ENCODE data around the gene INTS6.

The INTS6 gene

DNA sequence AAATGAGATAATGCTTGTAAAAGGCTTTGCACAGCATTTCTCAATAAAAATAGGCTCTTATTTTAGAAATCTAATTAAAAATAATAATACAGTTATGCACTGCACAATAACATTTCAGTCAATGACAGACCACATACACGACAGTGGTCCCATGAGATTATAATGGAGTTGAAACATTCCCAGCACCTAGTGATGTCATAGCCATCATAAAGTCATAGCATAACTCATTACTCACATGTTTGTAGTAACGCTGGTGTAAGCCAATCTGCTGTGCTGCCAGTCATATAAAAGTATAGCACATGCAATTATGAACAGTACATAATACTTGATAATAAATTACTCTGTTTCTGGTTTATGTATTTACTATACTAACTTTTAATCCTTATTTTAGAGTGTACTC, 126.1 kb downstream of the INTS6 start:
- no peak for TF ChIP-seq POLR2AphosphoS5 (IDR thresholded peaks at IDR 0.05; ENCODE audit: low read depth)
- no peak for TF ChIP-seq CTCF (IDR thresholded peaks at IDR 0.05; ENCODE audit: insufficient read depth, low read length)
- TF ChIP-seq GABPA (IDR thresholded peaks at IDR 0.05; ENCODE audit: low read depth) = no peak
- Histone ChIP-seq H3K27me3 (ENCODE audit: insufficient read depth, poor library complexity, severe bottlenecking) (no peaks in the 10 kb centered on the region), H3K27ac (replicated peaks) (no peak overlapping the region), H3K4me3 (replicated peaks; ENCODE audit: insufficient read depth, low read length) (no peak overlapping the region)
- no peak for DNase-seq (ENCODE audit: low read depth in 1 of 2, low spot score in 1 of 2)

- H3K27ac ChIP-seq (replicated peaks) = no peak overlapping the region
- no peak for TF ChIP-seq GABPA (IDR thresholded peaks at IDR 0.05; ENCODE audit: low read depth)
- no peak for DNase-seq (ENCODE audit: low read depth in 1 of 2, low spot score in 1 of 2)
Observed at GRCh38 chr13:51325837-51326236, 127.0 kb downstream of the INTS6 start.

DNA sequence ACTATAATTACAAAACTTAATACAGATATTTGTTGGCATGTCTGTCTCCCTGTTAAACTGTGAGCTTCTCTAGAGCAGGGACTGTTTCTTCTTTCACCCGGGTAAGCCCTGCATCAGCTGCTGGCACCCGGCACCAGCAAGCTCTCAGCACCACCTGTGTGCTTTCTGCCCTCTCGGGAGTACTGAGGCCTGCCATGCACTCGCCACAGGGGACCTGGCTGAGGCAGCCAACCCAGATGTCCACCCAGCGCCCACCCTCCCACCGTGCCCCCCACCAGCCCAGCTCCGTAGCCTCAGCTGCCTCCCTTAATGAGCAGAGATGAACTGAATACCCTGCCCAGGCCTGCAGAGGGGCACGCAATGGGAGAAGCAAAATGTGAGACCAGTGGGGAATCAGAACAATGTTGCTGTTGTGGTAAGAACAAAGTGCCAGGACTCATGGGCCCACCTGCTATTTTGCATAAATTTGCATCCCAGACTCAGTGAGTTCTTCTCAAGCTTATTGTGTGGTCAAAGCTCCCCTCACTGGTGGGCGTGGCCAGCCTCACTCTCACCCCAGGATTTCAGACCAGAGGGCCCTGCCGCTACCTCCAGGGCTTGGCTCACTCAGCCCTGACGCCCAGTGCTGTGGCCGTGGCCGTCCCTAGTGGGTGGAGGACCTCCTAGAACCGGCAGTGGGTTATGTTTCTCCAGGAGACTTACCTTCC, 128.0 kb downstream of the INTS6 start:
- Histone ChIP-seq H3K4me3 (replicated peaks; ENCODE audit: insufficient read depth, low read length) (no peak overlapping the region), H3K27ac (replicated peaks) (no peak overlapping the region), H3K27me3 (ENCODE audit: insufficient read depth, poor library complexity, severe bottlenecking) (no peaks in the 10 kb centered on the region)
- TF ChIP-seq SPI1 (IDR thresholded peaks at IDR 0.05; ENCODE audit: borderline replicate concordance, low read depth) (no peak), GABPA (IDR thresholded peaks at IDR 0.05; ENCODE audit: low read depth) (no peak), CTCF (IDR thresholded peaks at IDR 0.05; ENCODE audit: insufficient read depth, low read length) (no peak), POLR2AphosphoS5 (IDR thresholded peaks at IDR 0.05; ENCODE audit: low read depth) (no peak)
- TF ChIP-seq, protein P1, sequence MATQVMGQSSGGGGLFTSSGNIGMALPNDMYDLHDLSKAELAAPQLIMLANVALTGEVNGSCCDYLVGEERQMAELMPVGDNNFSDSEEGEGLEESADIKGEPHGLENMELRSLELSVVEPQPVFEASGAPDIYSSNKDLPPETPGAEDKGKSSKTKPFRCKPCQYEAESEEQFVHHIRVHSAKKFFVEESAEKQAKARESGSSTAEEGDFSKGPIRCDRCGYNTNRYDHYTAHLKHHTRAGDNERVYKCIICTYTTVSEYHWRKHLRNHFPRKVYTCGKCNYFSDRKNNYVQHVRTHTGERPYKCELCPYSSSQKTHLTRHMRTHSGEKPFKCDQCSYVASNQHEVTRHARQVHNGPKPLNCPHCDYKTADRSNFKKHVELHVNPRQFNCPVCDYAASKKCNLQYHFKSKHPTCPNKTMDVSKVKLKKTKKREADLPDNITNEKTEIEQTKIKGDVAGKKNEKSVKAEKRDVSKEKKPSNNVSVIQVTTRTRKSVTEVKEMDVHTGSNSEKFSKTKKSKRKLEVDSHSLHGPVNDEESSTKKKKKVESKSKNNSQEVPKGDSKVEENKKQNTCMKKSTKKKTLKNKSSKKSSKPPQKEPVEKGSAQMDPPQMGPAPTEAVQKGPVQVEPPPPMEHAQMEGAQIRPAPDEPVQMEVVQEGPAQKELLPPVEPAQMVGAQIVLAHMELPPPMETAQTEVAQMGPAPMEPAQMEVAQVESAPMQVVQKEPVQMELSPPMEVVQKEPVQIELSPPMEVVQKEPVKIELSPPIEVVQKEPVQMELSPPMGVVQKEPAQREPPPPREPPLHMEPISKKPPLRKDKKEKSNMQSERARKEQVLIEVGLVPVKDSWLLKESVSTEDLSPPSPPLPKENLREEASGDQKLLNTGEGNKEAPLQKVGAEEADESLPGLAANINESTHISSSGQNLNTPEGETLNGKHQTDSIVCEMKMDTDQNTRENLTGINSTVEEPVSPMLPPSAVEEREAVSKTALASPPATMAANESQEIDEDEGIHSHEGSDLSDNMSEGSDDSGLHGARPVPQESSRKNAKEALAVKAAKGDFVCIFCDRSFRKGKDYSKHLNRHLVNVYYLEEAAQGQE (IDR thresholded peaks at IDR 0.05; ENCODE audit: insufficient replicate concordance, low read depth) = no peak
- no peak for DNase-seq (ENCODE audit: low read depth in 1 of 2, low spot score in 1 of 2)

More at GRCh38 chr13:51325837-51326236, 127.0 kb downstream of the INTS6 start:
- Histone ChIP-seq H3K4me3 (replicated peaks; ENCODE audit: insufficient read depth, low read length) (no peak overlapping the region), H3K27me3 (ENCODE audit: insufficient read depth, poor library complexity, severe bottlenecking) (no peaks in the 10 kb centered on the region)

GRCh38 chr13:51323824-51324511, 128.9 kb downstream of the INTS6 start:
- TF ChIP-seq SPI1 (IDR thresholded peaks at IDR 0.05; ENCODE audit: borderline replicate concordance, low read depth) (no peak), POLR2AphosphoS5 (IDR thresholded peaks at IDR 0.05; ENCODE audit: low read depth) (no peak), GABPA (IDR thresholded peaks at IDR 0.05; ENCODE audit: low read depth) (no peak), CTCF (IDR thresholded peaks at IDR 0.05; ENCODE audit: insufficient read depth, low read length) (no peak)
- TF ChIP-seq, protein P1 (IDR thresholded peaks at IDR 0.05; ENCODE audit: insufficient replicate concordance, low read depth) = no peak
- Histone ChIP-seq H3K27ac (replicated peaks) (no peak overlapping the region), H3K27me3 (ENCODE audit: insufficient read depth, poor library complexity, severe bottlenecking) (no peaks in the 10 kb centered on the region), H3K4me3 (replicated peaks; ENCODE audit: insufficient read depth, low read length) (no peak overlapping the region)
- DNase-seq (ENCODE audit: low read depth in 1 of 2, low spot score in 1 of 2) = no peak
